DMS 273 (cell line): ENCODE measurements around the gene SMIM29.

ENCODE experiments used
- DNase-seq: peaks from one replicate; lab custom pipeline; 2025; ENCODE audit not compliant: unreplicated experiment; lab: John Stamatoyannopoulos, UW

SMIM29 gene

DNA sequence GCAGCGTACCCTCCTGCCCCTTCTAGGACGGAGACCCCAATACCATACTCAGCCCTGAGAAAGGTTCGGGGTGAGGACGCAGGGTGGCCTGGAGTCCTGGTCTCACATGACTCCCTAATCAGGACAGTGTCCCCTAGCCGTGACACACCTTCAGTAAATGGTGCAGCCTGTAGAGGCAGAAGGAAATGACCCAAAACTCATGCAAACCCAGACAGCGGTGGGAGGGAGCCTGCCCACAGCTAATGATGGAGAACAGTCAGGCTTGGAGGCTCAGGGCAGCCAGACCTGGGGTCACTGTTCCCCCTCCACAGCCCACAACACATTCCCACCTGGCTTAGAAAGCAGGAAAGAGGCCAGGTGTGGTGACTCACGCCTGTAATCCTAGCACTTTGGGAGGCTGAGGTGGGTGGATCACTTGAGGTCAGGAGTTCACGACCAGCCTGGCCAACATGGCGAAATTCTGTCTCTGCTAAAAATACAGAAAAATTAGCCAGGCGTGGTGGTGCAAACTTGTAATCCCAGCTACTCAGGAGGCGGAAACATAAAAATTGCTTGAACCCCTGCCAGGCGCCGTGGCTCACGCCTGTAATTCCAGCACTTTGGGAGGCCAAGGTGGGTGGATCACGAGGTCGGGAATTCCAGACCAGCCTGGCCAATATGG, 20.9 kb downstream of the SMIM29 start:
- no peak for DNase-seq

DNA sequence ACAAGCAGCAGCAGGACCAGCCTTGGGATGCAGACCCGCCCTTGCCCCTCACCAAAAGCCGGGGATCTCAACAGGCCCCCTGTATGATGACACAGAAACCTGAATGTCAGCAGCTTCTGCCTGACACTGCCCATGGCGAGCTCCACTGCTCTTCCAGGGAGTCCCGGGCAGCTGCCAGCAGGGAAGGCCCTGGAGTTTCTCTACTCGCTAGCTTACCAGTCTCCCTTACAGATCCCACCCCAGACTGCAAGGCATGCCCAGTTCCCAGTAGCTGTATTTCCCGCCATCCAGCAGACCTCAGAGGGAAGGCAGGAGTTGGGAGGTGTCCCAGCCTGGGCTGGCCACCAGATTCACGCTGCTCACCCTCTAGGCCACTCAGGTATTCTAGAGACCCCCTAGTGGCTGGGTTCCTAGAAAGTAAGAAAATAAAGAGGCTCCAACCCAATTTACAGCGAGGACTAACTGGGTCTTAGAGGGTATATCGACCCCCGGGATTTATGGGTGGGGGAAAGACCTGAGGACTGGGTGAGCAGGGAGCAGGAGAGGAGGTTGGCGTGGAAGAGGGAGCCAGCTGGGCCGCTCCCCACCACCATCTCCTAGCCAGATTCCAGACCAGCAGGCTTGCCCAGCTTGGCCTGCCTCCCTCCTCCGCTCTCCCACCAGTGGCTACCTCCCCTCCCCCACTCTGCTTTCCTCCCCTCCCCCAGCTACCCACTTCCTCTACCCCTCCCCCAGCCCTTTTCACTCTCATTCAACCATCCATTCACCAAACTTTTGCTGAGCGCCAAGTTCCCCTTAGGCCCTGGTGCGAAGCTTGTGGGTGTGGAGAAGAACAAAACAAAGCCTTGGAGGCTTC, 21.8 kb downstream of the SMIM29 start:
- peak; percentile 47 for DNase-seq

GRCh38 chr6:34226066-34226465, 22.7 kb downstream of the SMIM29 start:
- no peak for DNase-seq

DNA sequence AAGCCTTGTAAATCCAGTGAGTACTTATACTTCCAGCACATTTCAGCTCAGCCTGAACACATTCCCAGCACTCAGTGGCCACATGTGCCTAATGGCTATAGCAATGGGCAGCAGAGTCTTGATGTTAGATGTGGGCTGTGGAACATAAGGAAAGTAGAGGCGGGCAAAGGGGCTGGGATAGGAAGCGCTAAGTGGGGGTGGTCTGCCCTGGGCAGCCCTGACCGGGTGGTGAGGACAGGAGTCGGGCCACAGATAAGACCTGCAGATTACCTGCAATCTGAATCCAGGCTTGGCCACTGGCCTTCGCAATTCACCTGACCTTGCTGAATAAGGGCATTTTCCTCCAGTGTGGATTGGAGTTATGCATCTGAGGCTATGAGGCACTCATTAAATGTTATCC, 23.3 kb downstream of the SMIM29 start:
- DNase-seq: no peak

DNA sequence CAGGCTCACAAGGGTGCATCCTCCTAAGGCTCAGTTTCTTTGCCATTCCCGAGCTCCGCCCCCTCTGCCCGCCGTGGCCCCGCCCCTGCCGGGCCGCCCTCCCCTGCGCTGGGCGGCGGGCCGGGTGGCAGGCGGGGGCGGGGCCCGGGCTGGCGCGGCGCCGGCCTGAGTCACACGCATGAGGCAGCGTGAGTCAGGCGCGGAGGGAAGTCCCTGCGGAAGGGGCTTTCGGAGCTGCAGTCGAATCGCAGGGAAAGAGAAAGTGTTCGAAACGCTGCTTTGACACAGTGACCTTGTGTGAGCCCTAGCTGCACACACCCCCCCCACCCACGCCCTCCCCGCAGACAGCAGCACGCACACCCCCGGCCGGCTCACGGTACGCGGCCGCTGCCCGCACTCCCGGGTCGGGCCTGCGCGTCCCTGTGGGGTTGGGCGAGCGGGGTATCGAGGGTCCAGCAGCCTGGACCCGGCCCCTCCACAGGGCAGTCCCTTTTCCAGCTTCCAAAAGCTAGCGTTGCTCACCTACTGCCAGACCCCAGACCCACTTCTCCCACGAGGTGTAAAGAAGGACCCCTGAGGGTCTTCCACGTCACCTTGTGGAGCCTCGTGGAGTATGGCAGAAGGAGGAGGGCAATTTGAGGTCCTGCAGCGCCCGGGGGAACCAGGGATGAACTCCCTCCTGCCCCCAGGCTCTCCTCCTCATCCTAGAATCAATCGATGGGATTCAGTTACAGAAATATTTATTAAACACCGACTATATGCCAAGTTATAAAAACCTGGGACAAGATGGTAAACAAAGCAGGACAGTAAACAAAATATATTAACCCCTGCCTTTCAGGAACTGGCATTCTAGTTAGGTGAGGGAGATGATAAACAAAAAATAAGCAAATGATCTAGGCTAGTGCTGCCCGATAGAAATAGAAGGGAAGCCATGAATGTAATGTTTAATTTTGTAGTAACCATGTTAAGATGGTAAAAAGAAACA, 24.6 kb downstream of the SMIM29 start:
- peak; percentile 97 for DNase-seq

DNA sequence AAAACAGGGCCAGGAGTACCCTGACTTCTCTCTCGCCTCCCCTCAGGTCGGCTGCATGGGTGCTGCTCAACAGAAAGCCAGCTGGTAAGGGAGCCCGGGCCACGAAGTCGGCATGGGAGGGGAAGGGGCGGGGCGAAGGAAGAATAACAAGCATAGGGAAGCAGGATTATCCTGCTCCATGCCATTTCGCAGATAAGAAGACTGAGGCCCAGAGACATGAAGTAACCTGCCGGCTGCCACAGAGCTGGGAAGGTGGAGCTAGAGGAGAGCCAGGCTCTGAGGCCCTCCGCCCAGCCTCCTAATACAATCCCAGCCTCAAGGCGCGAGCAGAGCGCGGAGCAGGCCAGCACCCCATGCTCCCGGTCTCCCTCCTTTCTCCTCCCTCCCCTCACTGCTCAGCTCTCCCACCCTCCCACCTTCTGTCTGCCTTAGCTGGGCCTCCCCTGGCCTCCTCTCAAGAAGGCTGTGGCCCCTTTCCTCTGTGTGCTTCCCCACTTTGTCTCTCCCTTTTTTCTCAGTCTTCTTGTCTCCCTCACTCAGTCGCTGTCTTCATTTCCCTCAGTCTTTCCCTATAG, 25.3 kb downstream of the SMIM29 start:
- DNase-seq: no peak

DNA sequence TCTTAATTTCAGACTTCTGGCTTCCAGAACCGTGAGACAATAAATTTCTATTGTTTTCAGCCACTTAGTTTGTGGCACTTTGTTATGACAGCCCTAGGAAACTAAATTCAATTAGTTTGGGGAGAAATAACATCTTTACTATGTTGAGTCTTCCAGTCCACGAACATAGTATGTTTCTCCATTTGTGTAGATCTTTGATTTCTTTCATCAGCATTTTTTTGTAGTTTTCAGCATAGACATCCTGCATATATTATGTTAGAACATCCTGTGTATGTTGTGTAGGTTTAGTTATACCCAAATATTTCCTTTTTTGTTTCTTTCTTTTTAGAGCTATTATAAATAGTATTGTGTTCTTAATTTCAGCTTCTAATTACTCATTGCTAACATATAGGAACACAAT, 30.1 kb downstream of the SMIM29 start:
- DNase-seq: no peak

DNA sequence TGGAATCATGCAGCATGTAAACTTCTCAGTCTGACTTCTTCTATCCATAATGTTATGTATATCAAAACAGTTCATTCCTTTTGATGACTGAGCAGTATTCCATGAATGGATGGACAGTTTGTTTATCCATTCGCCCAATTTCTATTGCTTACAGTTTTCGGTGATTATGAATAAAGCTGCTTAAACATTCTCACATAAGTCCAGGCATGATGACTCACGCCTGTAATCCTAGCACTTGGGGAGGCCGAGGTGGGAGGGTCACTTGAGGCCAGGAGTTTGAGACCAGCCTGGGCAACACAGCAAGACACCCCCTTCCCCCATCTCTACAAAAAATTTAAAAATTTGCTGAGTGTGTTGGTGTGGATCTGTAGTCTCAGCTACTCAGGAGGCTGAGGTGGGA, 35.0 kb downstream of the SMIM29 start:
- no peak for DNase-seq

GRCh38 chr6:34207695-34208443, 40.9 kb downstream of the SMIM29 start:
- DNase-seq: no peak

DNA sequence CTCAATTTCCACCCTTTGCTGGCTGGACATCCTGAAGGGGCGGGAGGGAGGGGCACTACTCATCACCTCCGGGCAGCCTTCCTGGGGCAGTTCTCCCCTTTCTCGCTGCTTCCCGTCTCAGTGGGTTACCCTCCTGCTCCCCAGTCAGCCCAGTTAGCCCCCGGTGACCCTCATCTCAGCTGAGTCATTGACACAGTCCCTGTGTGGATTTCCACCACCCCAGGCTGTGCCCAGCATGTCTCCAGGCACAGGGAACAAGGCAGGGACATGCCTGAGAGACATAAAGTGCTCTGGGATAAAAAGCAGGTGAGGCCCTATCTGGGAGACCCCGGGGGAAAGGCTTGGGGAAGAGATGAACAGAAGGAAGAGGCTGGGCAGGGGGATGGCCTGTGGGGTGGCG, 42.1 kb downstream of the SMIM29 start:
- no peak for DNase-seq

- no peak for DNase-seq
These were observed 42.9 kb downstream of the SMIM29 start for GRCh38 chr6:34205916-34206315.

DNA sequence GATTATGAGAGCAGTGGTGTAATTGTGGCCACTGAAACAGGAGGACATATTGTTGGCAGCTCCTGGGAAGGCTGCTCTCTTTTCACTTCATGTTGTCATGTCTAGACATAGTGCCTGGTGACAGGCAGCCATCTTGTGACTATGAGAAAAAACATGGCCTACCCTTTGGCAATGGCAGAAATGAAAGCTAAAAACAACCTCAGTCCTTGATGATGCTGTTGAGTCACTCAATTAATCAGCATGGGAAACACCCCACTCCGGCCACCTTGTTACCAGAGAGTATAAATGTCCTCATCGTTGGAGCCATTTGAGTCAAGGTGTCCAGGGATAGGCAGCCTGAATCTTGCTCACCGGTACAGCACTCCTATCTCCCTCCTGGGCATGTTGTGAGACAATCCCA, 43.3 kb downstream of the SMIM29 start:
- no peak for DNase-seq

DNA sequence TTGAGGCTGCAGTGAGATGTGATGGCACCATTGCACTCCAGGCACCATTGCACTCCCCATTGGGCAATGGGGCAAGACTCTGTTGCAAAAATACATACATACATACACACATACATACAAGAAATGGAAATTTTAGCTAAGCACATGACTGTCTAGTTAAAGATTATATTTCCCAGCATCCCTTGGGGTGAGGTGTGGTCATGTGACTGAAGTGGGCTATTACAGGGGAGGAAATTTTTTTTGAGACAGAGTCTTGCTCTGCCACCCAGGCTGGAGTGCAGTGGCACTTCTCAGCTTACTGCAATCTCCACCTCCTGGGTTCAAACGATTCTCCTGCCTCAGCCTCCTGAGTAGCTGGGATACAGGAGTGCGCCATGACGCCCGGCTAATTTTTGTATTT, 44.1 kb downstream of the SMIM29 start:
- DNase-seq: no peak

DNA sequence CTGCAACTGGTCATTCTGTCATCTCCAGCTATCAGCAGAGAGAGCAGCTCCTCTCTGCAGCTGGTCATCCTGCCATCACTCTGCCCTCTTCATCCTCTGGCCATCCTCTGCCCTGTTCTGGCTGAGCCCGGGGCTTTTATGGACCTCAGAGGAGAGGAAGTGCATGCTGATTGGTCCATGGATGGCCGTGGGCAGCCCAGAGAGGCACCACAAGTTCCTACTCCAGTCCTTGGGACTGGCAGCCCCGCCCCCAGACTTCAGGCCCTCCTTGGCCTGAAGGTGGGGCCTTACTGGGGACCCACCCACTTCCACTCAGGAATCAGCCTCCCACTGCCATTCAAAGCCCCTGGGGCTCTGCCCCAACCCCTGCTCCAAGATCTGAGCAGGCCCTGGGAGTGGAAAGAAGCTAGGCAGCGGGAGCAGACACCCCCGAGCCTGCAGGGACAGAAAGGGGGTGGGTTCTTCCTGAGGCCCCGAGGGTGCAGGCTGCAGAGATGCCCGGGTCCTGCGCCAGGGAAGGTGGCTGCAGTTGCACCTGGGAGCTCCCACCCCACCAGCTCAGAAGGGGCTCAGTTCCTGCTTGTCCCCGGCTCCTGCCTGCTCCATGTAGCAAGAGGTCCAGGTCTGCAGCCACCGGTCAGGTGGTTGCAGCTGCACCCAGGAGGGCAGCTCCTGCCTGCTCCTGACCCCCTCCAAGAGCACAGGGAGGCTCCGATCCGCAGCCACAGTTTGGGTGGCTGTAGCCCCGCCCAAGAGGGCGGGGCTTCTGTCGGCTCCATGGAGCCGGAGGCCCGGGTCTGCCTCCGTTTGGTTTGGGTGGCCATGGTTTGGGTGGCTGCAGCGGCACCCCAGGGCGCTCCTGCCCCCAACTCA, 46.2 kb downstream of the SMIM29 start:
- no peak for DNase-seq

GRCh38 chr6:34201455-34202107, 47.2 kb downstream of the SMIM29 start:
- no peak for DNase-seq

- no peak for DNase-seq
These were observed 48.4 kb downstream of the SMIM29 start for GRCh38 chr6:34200340-34200971.

GRCh38 chr6:34196833-34197195, 52.0 kb downstream of the SMIM29 start:
- no peak for DNase-seq
